IMR-90 (cell line): ENCODE measurements around the gene SEMA4D. TPM values are rescaled to one million over a fixed set of nuclear protein-coding genes. Genes with fewer than 3 reads are reported as not detected.

ENCODE experiments used
- ATAC-seq: fragments of 200-7000 bp; cut with Tn5 transposase; 2 replicates; pipeline ENCODE4 v1.9.1; 2020; ENCODE audit warnings: low read depth, mild to moderate bottlenecking, moderate library complexity
- BruUV-seq: library from RNA; stranded (reverse); fragments of 400-500 nt; replicated peaks from 2 replicates; lab custom pipeline; 2021; lab: Mats Ljungman, UMichigan
- CTCF ChIA-PET: fragments of 300-600 bp; formaldehyde crosslinking; extraction: SDS; loops from one replicate; lab custom pipeline; 2021; ENCODE audit warnings: antibody characterized with exemption; lab: Yijun Ruan, JAX
- POLR2A ChIA-PET: fragments of 300-600 bp; sonication (Branson Sonifier 250); formaldehyde crosslinking; loops from one replicate; lab custom pipeline; 2022; ENCODE audit warnings: antibody characterized with exemption; ENCODE audit not compliant: unreplicated experiment; lab: Charles Lee
- DNase-seq: peaks from one replicate; pipeline ENCODE4 v3.0.0; 2013
- H2AFZ ChIP-seq: replicated peaks from 2 replicates; pipeline ENCODE3; 2013; ENCODE audit warnings: low read length, mild to moderate bottlenecking; ENCODE audit not compliant: poor library complexity
- H2AK5ac ChIP-seq: 2 replicates; pipeline ENCODE4 v1.6.1; 2013; ENCODE audit warnings: low read depth, low read length, inconsistent platforms
- H2AK9ac ChIP-seq: replicated peaks from 2 replicates; pipeline ENCODE3; 2013; ENCODE audit warnings: mild to moderate bottlenecking, low read depth, low read length, moderate library complexity; ENCODE audit not compliant: poor library complexity
- H2BK120ac ChIP-seq: 2 replicates; pipeline ENCODE4 v1.6.1; 2013; ENCODE audit warnings: low read depth, low read length, inconsistent platforms
- H2BK15ac ChIP-seq: 3 replicates; pipeline ENCODE4 v1.6.1; 2013; ENCODE audit warnings: low read depth, low read length, inconsistent platforms
- H2BK20ac ChIP-seq: 2 replicates; pipeline ENCODE4 v1.6.1; 2013; ENCODE audit warnings: low read depth, mild to moderate bottlenecking, inconsistent platforms, low read length, moderate library complexity
- H2BK5ac ChIP-seq: 2 replicates; pipeline ENCODE4 v1.6.1; 2013; ENCODE audit warnings: mild to moderate bottlenecking, low read depth, low read length, inconsistent platforms; ENCODE audit not compliant: poor library complexity, severe bottlenecking
- H3K14ac ChIP-seq: replicated peaks from 2 replicates; pipeline ENCODE4 v1.6.1; 2013; ENCODE audit warnings: low read depth, low read length, inconsistent platforms
- H3K18ac ChIP-seq: 2 replicates; pipeline ENCODE4 v1.6.1; 2013; ENCODE audit warnings: low read depth, low read length, control low read depth
- H3K23ac ChIP-seq: 2 replicates; pipeline ENCODE4 v1.6.1; 2013; ENCODE audit warnings: low read depth, low read length, inconsistent platforms
- H3K27ac ChIP-seq: 2 replicates; pipeline ENCODE4 v1.5.1; 2013; ENCODE audit warnings: mild to moderate bottlenecking, control low read depth, low read length; ENCODE audit not compliant: insufficient read depth
- H3K27me3 ChIP-seq: 2 replicates; pipeline ENCODE4 v1.6.1; 2013; ENCODE audit warnings: low read length; ENCODE audit not compliant: control insufficient read depth, insufficient read depth
- H3K36me3 ChIP-seq: 2 replicates; pipeline ENCODE4 v1.6.1; 2013; ENCODE audit warnings: low read length, mixed read lengths; ENCODE audit not compliant: control insufficient read depth, insufficient read depth
- H3K4ac ChIP-seq: 2 replicates; pipeline ENCODE4 v1.6.1; 2013; ENCODE audit warnings: low read depth, low read length, inconsistent platforms
- H3K4me1 ChIP-seq: 2 replicates; pipeline ENCODE4 v1.6.1; 2013; ENCODE audit warnings: low read length, mixed read lengths; ENCODE audit not compliant: control insufficient read depth, insufficient read depth
- H3K4me2 ChIP-seq: 2 replicates; pipeline ENCODE4 v1.6.1; 2013; ENCODE audit warnings: low read depth, mild to moderate bottlenecking, control low read depth, low read length, moderate library complexity
- H3K4me3 ChIP-seq: 2 replicates; pipeline ENCODE4 v1.5.1; 2013; ENCODE audit warnings: low read depth, mild to moderate bottlenecking, control low read depth, low read length, moderate library complexity; ENCODE audit not compliant: insufficient read depth
- H3K56ac ChIP-seq: 2 replicates; pipeline ENCODE4 v1.6.1; 2013; ENCODE audit warnings: low read length, inconsistent platforms; ENCODE audit not compliant: insufficient read depth; ENCODE audit errors: extremely low read depth
- H3K79me1 ChIP-seq, 2 experiments: 2 replicates each; pipeline ENCODE4 v1.6.1; 2013; ENCODE audit warnings: low read length in 2 of 2, inconsistent platforms in 1 of 2, low read depth in 1 of 2
- H3K9ac ChIP-seq: 2 replicates; pipeline ENCODE4 v1.6.1; 2013; ENCODE audit warnings: low read depth, low read length, control low read depth
- H3K9me1 ChIP-seq: 2 replicates; pipeline ENCODE4 v1.6.1; 2013; ENCODE audit warnings: low read length, inconsistent platforms; ENCODE audit not compliant: insufficient read depth
- H3K9me3 ChIP-seq: 2 replicates; pipeline ENCODE4 v1.6.1; 2013; ENCODE audit warnings: low read length; ENCODE audit not compliant: control insufficient read depth, insufficient read depth
- H4K20me1 ChIP-seq: 2 replicates; pipeline ENCODE4 v1.6.1; 2013; ENCODE audit warnings: low read length, inconsistent platforms; ENCODE audit not compliant: insufficient read depth
- H4K5ac ChIP-seq: 2 replicates; pipeline ENCODE4 v1.6.1; 2013; ENCODE audit warnings: mild to moderate bottlenecking, low read depth, low read length, control low read depth
- H4K8ac ChIP-seq, 2 experiments: 2 replicates each; pipeline ENCODE4 v1.6.1; 2013; ENCODE audit warnings: low read depth in 2 of 2, low read length in 2 of 2, control low read depth in 1 of 2, inconsistent platforms in 1 of 2
- H4K91ac ChIP-seq: 2 replicates; pipeline ENCODE4 v1.6.1; 2013; ENCODE audit warnings: low read depth, low read length, inconsistent platforms; ENCODE audit not compliant: insufficient read depth
- CEBPB ChIP-seq: IDR thresholded peaks from 2 replicates; pipeline ENCODE4 v1.6.1; 2012; ENCODE audit warnings: low read depth, low read length, improper control_type of control experiment
- WGBS, 2 experiments: methylation state at CpG; one replicate each; pipeline versions ENCODE4 v1.1.5 to v1.1.7; 2013; ENCODE audit warnings: missing lambda C conversion rate in 2 of 2; ENCODE audit not compliant: insufficient read length in 1 of 2; ENCODE audit errors: extremely low coverage in 2 of 2; 5-methylcytosine and 5-hydroxymethylcytosine counted together
- dilution Hi-C: fragments of 300-500 bp; cut with HindIII; formaldehyde crosslinking; loops from one replicate; pipeline ENCODE4 v1.14.3; 2018; ENCODE audit warnings: low sequenced_read_pairs; ENCODE audit not compliant: unreplicated experiment
- in situ Hi-C: fragments of 300-500 bp; cut with MboI; formaldehyde crosslinking; loops from 3 replicates; pipeline ENCODE4 v1.14.3; 2019; ENCODE audit warnings: low sequenced_read_pairs, inconsistent platforms, mixed read lengths
- intact Hi-C: fragments of 100-400 bp; cut with micrococcal nuclease; formaldehyde crosslinking; loops from 2 replicates; pipeline ENCODE4 v1.10.0; 2022
- polyA plus RNA-seq, 3 experiments: library from polyadenylated mRNA; depleted of rRNA; stranded (reverse); fragments of >200 nt; gene quantifications; 2 replicates each; pipeline ENCODE4 v1.2.3, GENCODE V29; 2012; ENCODE audit warnings: low replicate concordance in 1 of 3
- total RNA-seq: library from RNA; depleted of rRNA; stranded (reverse); fragments of >200 nt; gene quantifications from 2 replicates; pipeline ENCODE4 v1.2.3, GENCODE V29; 2012
- TF ChIP-seq, protein P1 (sequence below): fragments of 150-350 bp; IDR thresholded peaks from 2 replicates; pipeline ENCODE4 v1.6.1; 2016; ENCODE audit warnings: low read depth, mild to moderate bottlenecking, low read length, moderate library complexity, borderline replicate concordance

The SEMA4D gene
- total and polyA plus RNA-seq, 2 of the 4 experiments (the other 2 are of a cell fraction): 0.90 to 1.5 TPM

DNA sequence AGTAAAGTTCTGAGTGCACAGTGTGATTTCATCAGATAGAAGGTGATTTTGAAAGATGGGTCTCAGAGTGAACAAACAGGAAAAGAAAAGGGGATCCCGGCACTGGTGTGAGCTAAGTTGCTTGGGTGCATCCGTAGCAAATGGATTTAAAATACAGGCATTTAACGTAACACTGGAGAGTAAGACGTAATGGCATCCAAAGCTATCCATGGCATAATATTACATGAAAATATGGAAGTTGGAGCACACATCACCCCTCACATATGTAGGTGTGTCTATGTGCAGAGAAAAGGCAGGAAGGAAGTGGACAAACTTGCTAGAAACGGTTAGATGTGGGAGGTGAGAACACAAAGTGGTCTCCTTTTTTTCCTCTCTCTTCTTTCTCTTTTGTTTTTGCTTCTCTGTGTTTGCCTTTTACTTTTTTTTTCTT lies 38.2 kb upstream of the SEMA4D start:
- WGBS, 2 experiments: 100% methylated on average over 1 of the region's 5 CpGs; no CpG with 5 or more reads in 1 of the 2 experiments
- TF ChIP-seq CEBPB: no peak
- TF ChIP-seq, protein P1, sequence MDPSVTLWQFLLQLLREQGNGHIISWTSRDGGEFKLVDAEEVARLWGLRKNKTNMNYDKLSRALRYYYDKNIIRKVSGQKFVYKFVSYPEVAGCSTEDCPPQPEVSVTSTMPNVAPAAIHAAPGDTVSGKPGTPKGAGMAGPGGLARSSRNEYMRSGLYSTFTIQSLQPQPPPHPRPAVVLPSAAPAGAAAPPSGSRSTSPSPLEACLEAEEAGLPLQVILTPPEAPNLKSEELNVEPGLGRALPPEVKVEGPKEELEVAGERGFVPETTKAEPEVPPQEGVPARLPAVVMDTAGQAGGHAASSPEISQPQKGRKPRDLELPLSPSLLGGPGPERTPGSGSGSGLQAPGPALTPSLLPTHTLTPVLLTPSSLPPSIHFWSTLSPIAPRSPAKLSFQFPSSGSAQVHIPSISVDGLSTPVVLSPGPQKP: no peak

More for the DNA sequence above, 38.2 kb upstream of the SEMA4D start:
- Histone ChIP-seq H3K4me2 (no peak overlapping the region), H3K4me3 (no peak overlapping the region), H2BK120ac (no peak overlapping the region), H3K79me1 (no peaks in the 10 kb centered on the region), H3K27me3 (peaks cover 17% of the 10 kb centered on the region; the same call in 1 of the 2 replicates), H3K56ac (no peak overlapping the region), H3K9ac (no peak overlapping the region), H3K9me1 (0 out of 2 replicates have a peak, but pooled peaks cover 3% of the 10 kb centered on the region), H3K27ac (no peak overlapping the region), H2AFZ (no peak overlapping the region), H3K4ac (no peak overlapping the region), H2BK15ac (no peak overlapping the region), H3K14ac (no peak overlapping the region), H4K91ac (no peak overlapping the region), H3K23ac (no peak overlapping the region), H2AK9ac (no peak overlapping the region), H3K18ac (no peak overlapping the region), H3K9me3 (no peaks in the 10 kb centered on the region), H4K8ac (no peak overlapping the region), H4K20me1 (no peaks in the 10 kb centered on the region), H3K4me1 (no peaks in the 10 kb centered on the region), H2BK5ac (no peak overlapping the region), H2AK5ac (no peak overlapping the region), H4K5ac (no peak overlapping the region), H3K36me3 (no peaks in the 10 kb centered on the region), H2BK20ac (no peak overlapping the region)
- POLR2A ChIA-PET: no interaction called here
- intact Hi-C loops: no loop called here
- dilution Hi-C loops: no loop called here
- in situ Hi-C loops: no loop called here
- DNase-seq (no peak), ATAC-seq (no peak)
- BruUV-seq: no TSS peak
- CTCF ChIA-PET: no interaction called here
